HG02885 (cell line): ENCODE measurements around the gene SLC2A2.
A peak's percentile ranks its signal among the peaks of the same experiment; 100 is the strongest.
"Not testable (repeated sequence)": the region's sequence is repeated elsewhere in the genome, so short reads cannot be mapped to it uniquely, and the experiment has no call there.

Source experiments
- ATAC-seq: cut with Tn5 transposase; IDR thresholded peaks from one replicate; pipeline ENCODE4 v1.9.1; 2021; ENCODE audit warnings: mild to moderate bottlenecking; ENCODE audit not compliant: unreplicated experiment, poor library complexity

SLC2A2 gene

GRCh38 chr3:170991664-170992063 is 34.9 kb downstream of the SLC2A2 start:
- ATAC-seq, result no peak

- no peak for ATAC-seq
Observed at GRCh38 chr3:170989100-170989648, 37.3 kb downstream of the SLC2A2 start.

DNA sequence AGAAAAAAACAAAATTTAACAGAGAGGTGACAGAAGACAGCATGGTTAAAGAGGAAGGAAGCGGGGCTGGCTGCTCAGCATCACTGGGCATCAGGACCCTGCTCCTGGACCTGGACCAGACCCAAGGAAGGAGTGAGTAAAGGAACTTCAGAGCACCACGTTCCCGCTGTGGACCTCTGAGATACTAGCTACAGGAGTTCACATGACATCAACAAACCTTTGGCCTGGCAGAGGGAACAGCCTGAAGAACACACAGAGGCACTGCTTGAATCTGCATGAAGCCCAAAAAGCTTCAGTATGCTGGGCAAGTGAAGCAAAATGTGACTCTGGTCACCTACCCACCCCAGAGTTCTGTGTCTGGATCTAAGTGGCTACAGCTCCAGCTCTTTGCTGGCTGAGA is 38.1 kb downstream of the SLC2A2 start:
- no peak for ATAC-seq

- no peak for ATAC-seq
Observed at GRCh38 chr3:170985304-170985703, 41.2 kb downstream of the SLC2A2 start.

DNA sequence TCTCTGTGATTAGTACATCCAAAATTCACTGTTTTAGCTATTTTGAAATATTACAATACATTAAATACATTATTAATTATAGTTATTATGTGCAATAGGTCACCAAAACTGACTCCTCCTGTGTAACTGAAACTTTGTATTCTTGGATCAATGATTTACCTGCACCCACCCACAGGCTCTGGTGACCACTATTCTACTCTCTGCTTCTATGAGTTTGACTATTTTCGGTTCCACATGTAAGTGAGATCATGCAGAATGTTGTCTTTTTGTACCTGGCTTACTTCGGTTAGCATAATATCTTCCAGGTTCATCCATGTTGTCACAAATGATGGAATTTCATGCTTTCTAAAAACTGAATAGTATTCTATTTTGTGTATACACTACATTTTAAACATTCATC is 43.8 kb downstream of the SLC2A2 start:
- peak; percentile 66 for ATAC-seq

GRCh38 chr3:170980399-170980798 is 46.1 kb downstream of the SLC2A2 start:
- ATAC-seq, result no peak

- no peak for ATAC-seq
Observed at GRCh38 chr3:170977949-170978745, 48.4 kb downstream of the SLC2A2 start.

DNA sequence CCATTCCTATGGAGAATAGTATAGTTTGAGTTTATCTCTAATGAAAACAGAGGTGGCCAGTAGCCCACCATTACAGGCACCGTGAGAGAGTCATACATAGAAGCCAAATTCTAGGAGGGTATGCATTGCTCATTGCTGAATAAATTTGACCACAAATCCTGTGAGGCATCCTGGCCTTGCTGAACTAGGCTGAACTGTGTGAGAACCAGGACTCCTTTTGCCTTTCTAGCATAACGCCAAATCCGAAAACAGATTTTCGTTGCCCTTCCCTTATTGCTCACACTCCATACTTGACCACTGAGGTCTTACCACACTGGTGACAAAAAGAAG is 50.4 kb downstream of the SLC2A2 start:
- ATAC-seq, result no peak

DNA sequence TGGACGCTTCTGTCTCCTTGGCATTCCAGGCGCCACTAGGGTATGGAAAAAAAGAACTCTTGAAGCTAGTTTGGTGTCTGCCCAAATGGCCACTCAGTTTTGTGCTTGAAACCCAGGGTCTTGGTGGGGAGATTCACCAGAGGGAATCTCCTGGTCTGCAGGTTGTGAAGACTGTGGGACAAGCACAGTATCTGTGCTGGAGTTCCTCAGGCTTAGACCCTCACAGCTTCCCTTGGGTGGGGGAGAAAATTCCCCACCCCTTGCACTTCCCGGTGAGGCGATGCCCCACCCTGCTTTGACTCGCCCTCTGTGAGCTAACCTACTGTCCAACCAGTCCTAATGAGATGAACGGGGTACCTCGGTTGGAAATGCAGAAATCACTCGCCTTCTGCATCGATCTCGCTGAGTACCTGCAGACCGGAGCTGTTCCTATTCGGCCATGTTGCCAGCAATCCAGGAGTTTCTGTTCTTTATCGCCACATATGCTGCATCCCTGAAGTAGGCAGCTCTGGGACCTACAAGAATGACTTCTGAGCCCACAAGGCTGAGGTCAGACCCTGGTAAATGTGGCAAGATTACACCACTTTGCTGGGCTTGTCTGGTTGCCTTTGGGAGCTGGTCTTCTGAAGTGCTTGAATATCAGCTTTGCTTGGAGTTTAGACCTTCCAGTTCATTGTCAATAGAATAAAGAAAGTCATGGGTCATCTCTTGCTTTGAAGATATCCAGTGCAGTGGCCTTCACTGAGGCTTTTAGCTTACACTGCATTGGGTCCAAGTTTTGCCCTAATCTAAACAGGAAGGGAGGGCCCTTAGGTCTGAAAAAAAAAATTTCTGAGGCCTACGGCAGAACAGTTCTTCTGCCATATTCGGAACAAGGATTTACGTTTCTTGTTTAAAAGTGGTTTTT is 51.0 kb downstream of the SLC2A2 start:
- no peak for ATAC-seq

GRCh38 chr3:170974872-170975271 is 51.6 kb downstream of the SLC2A2 start:
- no peak for ATAC-seq

DNA sequence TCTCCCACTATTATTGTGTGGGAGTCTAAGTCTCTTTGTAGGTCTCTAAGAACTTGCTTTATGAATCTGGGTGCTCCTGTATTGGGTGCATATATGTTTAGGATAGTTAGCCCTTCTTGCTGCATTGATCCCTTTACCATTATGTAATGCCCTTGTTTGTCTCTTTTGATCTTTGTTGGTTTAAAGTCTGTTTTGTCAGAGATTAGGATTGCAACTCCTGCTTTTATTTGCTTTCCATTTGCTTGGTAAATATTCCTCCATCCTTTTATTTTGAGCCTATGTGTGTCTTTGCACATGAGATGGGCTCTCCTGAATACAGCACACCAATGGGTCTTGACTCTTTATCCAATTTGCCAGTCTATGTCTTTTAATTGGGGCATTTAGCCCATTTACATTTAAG is 53.6 kb downstream of the SLC2A2 start:
- not testable (repeated sequence) for ATAC-seq

GRCh38 chr3:170967126-170967525 is 59.4 kb downstream of the SLC2A2 start:
- ATAC-seq, result no peak

GRCh38 chr3:170966495-170966894 is 60.0 kb downstream of the SLC2A2 start:
- no peak for ATAC-seq

DNA sequence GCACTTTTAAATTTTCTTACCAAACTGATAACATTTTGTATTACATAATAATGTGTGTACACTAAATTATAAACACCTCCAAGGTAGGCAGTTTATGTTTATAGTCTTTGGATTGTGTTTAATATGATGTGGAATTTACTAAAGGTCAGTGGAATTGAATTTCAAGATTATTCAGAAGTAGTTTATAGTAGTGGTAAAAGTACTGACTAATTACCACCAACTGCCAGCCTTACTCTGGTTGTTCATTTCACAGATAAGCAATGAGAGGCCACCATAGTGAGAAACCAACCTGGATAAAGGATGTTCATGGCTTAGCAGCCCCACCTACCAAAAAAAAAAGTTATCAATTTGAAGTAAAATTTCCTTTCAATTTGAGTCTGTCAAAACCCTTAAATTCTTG is 64.1 kb downstream of the SLC2A2 start:
- ATAC-seq, result no peak

DNA sequence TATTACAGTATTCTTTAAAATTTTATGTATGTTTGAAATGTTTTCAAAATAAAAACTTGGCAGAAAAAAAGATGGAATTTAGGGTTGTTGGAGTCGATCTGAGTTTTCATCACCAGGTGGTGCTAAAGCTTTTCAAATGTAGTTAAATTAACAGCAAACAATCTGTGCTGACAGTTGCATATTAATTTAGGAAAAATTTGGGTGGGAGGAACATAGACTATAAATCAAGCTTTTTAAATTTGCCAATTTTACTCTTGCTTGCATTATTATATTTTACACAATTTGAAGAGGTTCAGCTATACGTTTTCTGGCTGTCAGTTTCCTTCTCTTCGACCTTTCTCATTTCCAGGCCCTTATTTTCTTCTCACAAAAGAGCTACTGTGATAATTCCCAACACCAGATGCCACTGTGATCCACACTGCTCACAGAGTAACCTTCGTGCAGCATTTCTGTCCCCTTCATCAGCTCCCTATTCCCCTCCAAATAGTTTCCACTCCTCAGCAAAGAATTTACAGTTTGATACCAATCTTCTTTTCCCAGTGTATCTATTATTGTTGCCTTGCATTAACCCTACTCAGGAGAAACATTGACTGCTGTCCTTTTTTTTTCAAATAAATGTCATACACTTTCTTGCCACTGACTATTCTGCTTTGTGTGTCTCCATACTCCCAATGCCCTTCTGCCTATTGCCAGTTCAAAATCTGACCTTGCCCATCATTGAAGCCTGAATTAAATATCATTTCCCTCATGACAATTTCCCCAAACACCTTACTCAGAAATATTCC is 64.7 kb downstream of the SLC2A2 start:
- ATAC-seq, result no peak

DNA sequence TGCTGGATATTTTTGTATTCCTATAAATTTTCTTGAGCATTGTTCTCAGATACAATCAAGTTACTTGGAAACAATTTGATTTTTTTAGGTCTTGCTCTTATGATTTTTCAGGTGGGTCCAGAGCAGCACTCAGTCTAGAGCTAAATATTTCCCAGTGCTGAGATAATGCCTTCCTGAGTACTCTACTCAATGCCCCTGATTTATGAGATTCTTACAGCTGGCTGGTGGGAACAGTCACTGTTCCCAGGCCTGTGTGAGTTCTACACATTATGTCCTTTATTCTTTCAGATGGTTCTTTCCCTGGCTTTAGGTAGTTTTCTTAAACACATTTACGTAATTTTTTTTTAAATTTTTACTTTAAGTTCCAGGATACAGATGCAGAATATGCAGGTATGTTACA is 67.1 kb downstream of the SLC2A2 start:
- no peak for ATAC-seq

DNA sequence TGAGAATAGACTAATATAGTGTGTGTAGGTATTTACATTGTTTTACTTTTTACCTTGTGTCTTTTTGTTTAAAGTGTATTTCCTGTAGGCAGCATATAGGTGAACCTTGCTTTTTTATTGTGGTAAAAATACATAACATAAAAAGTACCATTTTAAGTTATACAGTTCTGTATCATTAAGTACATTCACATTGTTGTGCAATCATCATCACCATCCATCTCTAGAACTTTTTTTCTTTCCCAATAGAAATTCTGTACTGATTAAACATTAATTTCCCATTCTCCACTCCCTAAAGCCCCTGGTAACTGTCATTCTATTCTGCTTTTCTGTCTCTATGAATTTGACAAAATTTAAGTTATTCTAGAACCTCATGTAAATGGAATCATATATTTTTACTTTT is 69.9 kb downstream of the SLC2A2 start:
- no peak for ATAC-seq

DNA sequence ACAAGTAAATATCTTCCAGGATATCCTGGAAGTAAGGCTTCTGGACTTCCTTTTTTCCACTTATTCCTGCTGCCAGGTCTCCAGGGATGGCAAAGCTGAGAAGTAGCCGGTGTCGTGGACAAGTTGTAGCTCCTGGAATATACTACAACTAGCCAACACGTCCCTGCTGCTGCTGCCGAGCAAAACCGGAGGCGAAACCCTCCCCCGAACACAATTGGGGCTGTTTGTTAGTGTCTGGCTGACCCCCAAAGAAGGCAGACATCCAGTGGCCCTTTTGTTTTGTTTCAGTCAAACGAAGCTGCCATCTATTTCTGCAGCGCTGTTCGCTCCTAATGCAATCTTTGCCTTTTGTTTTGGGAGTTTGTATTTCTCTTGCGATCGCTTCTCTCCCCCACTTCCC is 72.8 kb downstream of the SLC2A2 start:
- ATAC-seq, result no peak

- no peak for ATAC-seq
Observed at GRCh38 chr3:170953229-170953628, 73.3 kb downstream of the SLC2A2 start.

DNA sequence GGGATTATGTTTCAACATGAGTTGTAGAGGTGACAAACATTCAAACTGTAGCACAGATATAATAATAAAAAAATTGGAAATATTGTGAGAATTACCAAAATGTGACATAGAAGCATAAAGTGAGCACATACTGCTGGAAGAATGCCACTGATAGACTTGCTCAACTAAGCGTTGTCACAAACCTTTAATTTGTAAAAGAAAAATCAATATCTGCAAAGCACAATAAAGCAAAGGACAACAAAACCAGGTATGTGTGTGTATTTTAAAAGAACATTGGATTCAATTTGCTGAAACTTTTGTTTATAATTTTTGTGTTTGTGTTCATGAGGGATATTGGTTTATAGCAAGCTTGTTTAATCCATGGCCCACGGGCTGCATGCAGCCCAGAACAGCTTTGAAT is 77.3 kb downstream of the SLC2A2 start:
- no peak for ATAC-seq
